Measurements from ENCODE around the gene DAZL. TPM values are rescaled to one million over a fixed set of nuclear protein-coding genes. Genes with fewer than 3 reads are reported as not detected.

DAZL gene
- total RNA-seq, 1 experiment from 2014 or later, result 3.9 TPM

GRCh38 chr3:16568532-16568931 lies 36.7 kb downstream of the DAZL start (continued):
- TF ChIP-seq KAT7 (CRISPR knock-in tag; IDR thresholded peaks at IDR 0.05; ENCODE audit: borderline replicate concordance), result no peak
- TF ChIP-seq GTF2I (CRISPR knock-in tag; conservative IDR thresholded peaks at IDR 0.05), result no peak
- TF ChIP-seq ZNF671 (CRISPR knock-in tag; IDR thresholded peaks at IDR 0.05), result no peak
- no peak for TF ChIP-seq RELA (CRISPR knock-in tag; IDR thresholded peaks at IDR 0.05; ENCODE audit: borderline replicate concordance)
- no peak for TF ChIP-seq NFYB (CRISPR knock-in tag; conservative IDR thresholded peaks at IDR 0.05; ENCODE audit: low read depth)

- POLR2A ChIA-PET, result no interaction called here
- CTCF ChIA-PET, result no interaction called here
These were observed 37.1 kb downstream of the DAZL start for GRCh38 chr3:16568115-16568514.

GRCh38 chr3:16559653-16560365 lies 45.4 kb downstream of the DAZL start:
- Mint-ChIP-seq H3K27me3 (ENCODE audit: low read depth) (no peaks in the 10 kb centered on the region), H3K9me3 (peaks cover 20% of the 10 kb centered on the region)
- POLR2A ChIA-PET, result no interaction called here

More at GRCh38 chr3:16568115-16568514, 37.1 kb downstream of the DAZL start:
- Mint-ChIP-seq H3K36me3 (peaks cover 6% of the 10 kb centered on the region; the same call in 1 of the 2 replicates), H3K27ac (no peak overlapping the region), H3K4me3 (no peak overlapping the region), H3K27me3 (ENCODE audit: low read depth) (no peaks in the 10 kb centered on the region; the same call in 1 of the 2 replicates), H3K4me1 (no peaks in the 10 kb centered on the region), H3K9me3 (peaks cover 22% of the 10 kb centered on the region)
- DNase-seq (ENCODE audit: low spot score) (no peak), ATAC-seq (no peak)
- TF ChIP-seq PREB (CRISPR knock-in tag; IDR thresholded peaks at IDR 0.05; ENCODE audit: borderline replicate concordance), result no peak
- TF ChIP-seq ZNF263 (CRISPR knock-in tag; IDR thresholded peaks at IDR 0.05; ENCODE audit: low read depth), result no peak
- TF ChIP-seq GTF2I (CRISPR knock-in tag; conservative IDR thresholded peaks at IDR 0.05), result no peak
- TF ChIP-seq ZNF423 (CRISPR knock-in tag; IDR thresholded peaks at IDR 0.05), result no peak

GRCh38 chr3:16554126-16554525 lies 51.1 kb downstream of the DAZL start:
- Mint-ChIP-seq H3K4me1 (peaks cover 13% of the 10 kb centered on the region), H3K36me3 (no peaks in the 10 kb centered on the region), H3K4me3 (no peak overlapping the region), H3K27me3 (ENCODE audit: low read depth) (peaks cover 3% of the 10 kb centered on the region; the same call in 1 of the 2 replicates), H3K9me3 (peaks cover 15% of the 10 kb centered on the region), H3K27ac (no peak overlapping the region)
- POLR2A ChIA-PET, result no interaction called here
- CTCF ChIA-PET, result interaction anchor here (1.0 to 1.2 kb wide), 3 partner anchors 98 to 264 kb away, joined by 4 read pairs; no protein-coding TSS in a partner anchor
- no peak for ATAC-seq
- no peak for DNase-seq (ENCODE audit: low spot score)
- TF ChIP-seq SOX15 (CRISPR knock-in tag; IDR thresholded peaks at IDR 0.05) (no peak), HMGA2 (CRISPR knock-in tag; IDR thresholded peaks at IDR 0.05) (no peak), TEAD1 (CRISPR knock-in tag; IDR thresholded peaks at IDR 0.05) (no peak), ZNF532 (CRISPR knock-in tag; IDR thresholded peaks at IDR 0.05; ENCODE audit: borderline replicate concordance) (no peak), IRF2 (CRISPR knock-in tag; IDR thresholded peaks at IDR 0.05; ENCODE audit: borderline replicate concordance, low read depth) (no peak), ZNF121 (CRISPR knock-in tag; IDR thresholded peaks at IDR 0.05) (no peak), ELF4 (CRISPR knock-in tag; IDR thresholded peaks at IDR 0.05; ENCODE audit: low read depth) (no peak), ZNF232 (CRISPR knock-in tag; IDR thresholded peaks at IDR 0.05) (no peak)

More at GRCh38 chr3:16559653-16560365, 45.4 kb downstream of the DAZL start:
- ATAC-seq, result no peak
- H3K4me3 Mint-ChIP-seq, result no peak overlapping the region
- no peaks in the 10 kb centered on the region for H3K4me1 Mint-ChIP-seq
- DNase-seq (ENCODE audit: low spot score), result no peak
- CTCF ChIA-PET, result no interaction called here
- peaks cover 10% of the 10 kb centered on the region for H3K36me3 Mint-ChIP-seq
- no peak overlapping the region for H3K27ac Mint-ChIP-seq
- no peak for TF ChIP-seq ZNF263 (CRISPR knock-in tag; IDR thresholded peaks at IDR 0.05; ENCODE audit: low read depth)
- no peak for TF ChIP-seq ERG (CRISPR knock-in tag; IDR thresholded peaks at IDR 0.05)
- TF ChIP-seq ATF6 (CRISPR knock-in tag; IDR thresholded peaks at IDR 0.05), result no peak
